ACC112 (cell line): Measurements from ENCODE around the gene RTKN2.

ENCODE experiments used
- H2AFZ ChIP-seq: fragments of 200-600 bp; sonication (generic); one replicate; pipeline ENCODE4 v1.6.0; 2017; ENCODE audit warnings: antibody characterized with exemption, low read length; ENCODE audit not compliant: unreplicated experiment
- H3K27ac ChIP-seq: fragments of 200-600 bp; sonication (generic); 2 replicates; pipeline ENCODE4 v1.5.1; 2014; ENCODE audit warnings: low read depth, mild to moderate bottlenecking, antibody characterized with exemption, low read length, moderate library complexity
- H3K27me3 ChIP-seq: fragments of 200-600 bp; sonication (generic); 2 replicates; pipeline ENCODE4 v1.6.1; 2014; ENCODE audit warnings: mild to moderate bottlenecking, antibody characterized with exemption, low read length, moderate library complexity, mixed read lengths; ENCODE audit not compliant: insufficient read depth
- H3K36me3 ChIP-seq: fragments of 200-600 bp; sonication (generic); 2 replicates; pipeline ENCODE4 v1.6.1; 2016; ENCODE audit warnings: mild to moderate bottlenecking, antibody characterized with exemption, low read length, moderate library complexity, mixed read lengths; ENCODE audit not compliant: insufficient read depth
- H3K4me1 ChIP-seq: fragments of 200-600 bp; sonication (generic); one replicate; pipeline ENCODE4 v1.6.1; 2016; ENCODE audit warnings: low read length, mixed read lengths; ENCODE audit not compliant: insufficient read depth, unreplicated experiment, control insufficient read depth
- H3K4me3 ChIP-seq: fragments of 200-600 bp; sonication (generic); 2 replicates; pipeline ENCODE4 v1.5.1; 2014; ENCODE audit warnings: mild to moderate bottlenecking, low read depth, low read length
- H3K79me2 ChIP-seq: fragments of 200-600 bp; sonication (generic); one replicate; pipeline ENCODE4 v1.6.0; 2016; ENCODE audit warnings: low read length; ENCODE audit not compliant: control insufficient read depth, unreplicated experiment, insufficient read depth

Gene RTKN2

DNA sequence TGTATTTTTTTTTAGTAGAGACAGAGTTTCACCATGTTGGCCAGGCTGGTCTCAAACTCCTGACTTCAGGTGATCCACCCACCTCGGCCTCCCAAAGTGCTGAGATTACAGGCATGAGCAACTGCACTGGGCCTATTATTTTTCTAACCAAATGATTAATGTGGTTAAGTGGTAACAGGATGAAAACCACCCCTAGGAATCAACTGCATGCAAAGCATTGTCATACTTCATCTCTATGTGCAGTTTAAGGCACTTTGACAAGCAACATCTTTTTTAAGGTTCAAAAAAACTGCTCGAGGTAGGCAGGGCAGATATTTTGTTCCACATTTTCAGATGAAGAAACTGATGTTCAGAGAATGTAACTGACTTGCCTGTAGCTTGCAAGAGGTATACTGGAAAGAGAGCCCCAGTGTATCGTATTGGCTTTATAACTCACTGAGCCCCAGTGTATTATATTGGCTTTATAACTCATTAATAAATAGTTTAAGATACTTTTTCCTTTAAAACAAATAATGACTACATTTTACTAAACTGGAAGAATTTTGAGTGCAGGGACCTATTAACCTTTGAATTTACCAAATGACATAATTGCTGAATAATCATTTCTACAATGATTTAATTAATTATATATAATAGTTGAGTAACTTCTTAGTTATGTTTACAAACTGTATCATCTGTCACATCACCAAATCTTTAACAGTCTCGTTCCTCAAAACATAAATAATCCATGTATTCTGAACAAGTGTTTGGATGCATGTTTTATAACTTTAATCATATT lies 38.1 kb downstream of the RTKN2 start:
- Histone ChIP-seq H3K27me3 (no peaks in the 10 kb centered on the region), H3K27ac (peak overlapping the region; percentile 95), H3K79me2 (no peaks in the 10 kb centered on the region), H3K4me1 (peaks cover 45% of the 10 kb centered on the region), H3K36me3 (no peaks in the 10 kb centered on the region), H2AFZ (no peak overlapping the region), H3K4me3 (no peak overlapping the region; the same call in 1 of the 2 replicates)

DNA sequence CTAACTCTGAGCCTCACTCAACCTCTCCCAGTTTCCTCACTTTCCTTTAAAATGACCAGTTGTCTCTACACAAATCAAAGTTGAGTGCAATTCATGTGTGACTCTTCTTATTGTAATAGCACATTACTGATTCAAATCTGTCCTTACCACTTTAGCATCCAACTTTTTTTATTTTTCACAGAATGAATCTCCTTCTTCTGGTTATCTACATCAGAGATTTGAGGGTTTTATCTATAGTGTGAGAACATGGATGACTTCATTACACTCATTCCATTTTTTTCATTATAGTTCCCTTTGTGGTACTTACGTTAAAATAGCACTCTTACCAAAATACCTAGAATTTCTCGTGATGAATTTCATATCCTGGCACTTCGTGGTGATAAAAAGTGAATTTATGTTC lies 43.3 kb downstream of the RTKN2 start:
- no peaks in the 10 kb centered on the region for H3K27me3 ChIP-seq
- H2AFZ ChIP-seq, result no peak overlapping the region
- no peaks in the 10 kb centered on the region for H3K36me3 ChIP-seq
- peaks cover 2% of the 10 kb centered on the region for H3K4me1 ChIP-seq
- no peak overlapping the region for H3K27ac ChIP-seq
- H3K4me3 ChIP-seq, result no peak overlapping the region
- no peaks in the 10 kb centered on the region for H3K79me2 ChIP-seq

DNA sequence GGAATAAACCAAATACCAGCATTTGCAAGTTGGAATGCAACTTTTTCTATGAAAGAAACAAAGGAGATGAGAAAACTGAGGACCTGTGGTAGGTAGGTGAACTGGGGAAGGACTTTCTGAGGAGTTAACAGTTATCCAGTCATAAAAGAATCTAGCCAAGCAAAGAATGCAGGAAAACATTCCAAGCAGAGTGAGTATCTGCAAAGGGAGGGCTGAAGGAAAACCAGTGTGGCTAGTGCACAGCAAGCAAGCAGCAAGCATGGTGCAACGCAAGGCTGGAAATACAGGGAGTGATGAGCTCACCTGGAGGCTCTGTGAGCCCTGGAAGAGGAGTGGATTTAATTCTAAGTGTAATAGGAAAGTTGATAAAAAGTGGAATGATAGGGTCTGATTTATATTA lies 44.0 kb downstream of the RTKN2 start:
- H3K4me1 ChIP-seq, result no peaks in the 10 kb centered on the region
- no peaks in the 10 kb centered on the region for H3K27me3 ChIP-seq
- no peaks in the 10 kb centered on the region for H3K79me2 ChIP-seq
- H3K27ac ChIP-seq, result no peak overlapping the region
- H3K36me3 ChIP-seq, result no peaks in the 10 kb centered on the region
- no peak overlapping the region for H2AFZ ChIP-seq
- no peak overlapping the region for H3K4me3 ChIP-seq

DNA sequence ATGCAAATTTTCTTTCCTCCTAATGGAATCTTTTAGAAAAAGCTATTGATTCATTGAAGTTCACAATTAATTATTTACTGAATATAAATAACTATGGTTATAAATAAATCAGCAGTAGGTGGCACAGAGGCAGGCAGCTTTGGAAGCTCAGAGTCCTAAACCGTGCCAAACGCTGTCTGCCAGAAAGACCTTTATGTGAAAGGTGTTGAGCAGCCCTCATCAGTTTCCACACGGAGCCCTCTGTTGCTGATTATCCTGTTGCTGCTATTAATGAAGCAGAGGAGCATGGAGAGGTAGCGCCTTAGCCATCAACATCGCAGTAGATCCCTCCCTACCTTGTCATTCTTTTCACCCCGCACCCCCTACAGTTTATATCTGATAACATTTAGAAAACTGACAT lies 51.0 kb downstream of the RTKN2 start:
- no peak overlapping the region for H3K4me3 ChIP-seq
- H3K27ac ChIP-seq, result no peak overlapping the region
- H3K4me1 ChIP-seq, result no peaks in the 10 kb centered on the region
- no peaks in the 10 kb centered on the region for H3K79me2 ChIP-seq
- H3K36me3 ChIP-seq, result no peaks in the 10 kb centered on the region
- H3K27me3 ChIP-seq, result no peaks in the 10 kb centered on the region
- no peak overlapping the region for H2AFZ ChIP-seq

DNA sequence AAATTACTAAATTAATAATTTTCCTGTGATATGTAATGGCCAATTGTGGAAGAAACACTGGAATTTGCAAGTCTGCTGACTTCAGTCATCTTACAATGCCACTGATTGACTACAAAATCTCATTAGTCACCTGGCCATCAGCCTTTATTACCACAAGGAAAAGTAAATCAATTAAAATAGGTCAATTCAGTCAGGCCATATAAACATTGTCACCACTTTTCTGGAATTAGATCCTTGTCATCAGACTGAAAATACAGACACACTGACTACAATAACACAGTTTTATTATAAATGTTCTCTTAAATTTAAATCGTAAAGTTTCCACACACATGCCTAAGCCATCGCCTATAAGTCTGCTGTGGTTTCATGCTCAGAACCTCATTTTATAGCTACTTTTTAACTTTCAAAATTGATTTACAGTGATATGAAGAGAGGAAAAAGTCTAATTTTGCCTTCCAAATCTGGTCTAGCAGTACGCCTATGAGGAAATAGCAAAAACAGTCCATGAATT lies 54.2 kb downstream of the RTKN2 start:
- Histone ChIP-seq H3K4me1 (no peaks in the 10 kb centered on the region), H3K4me3 (no peak overlapping the region), H3K36me3 (no peaks in the 10 kb centered on the region), H3K27me3 (no peaks in the 10 kb centered on the region), H3K79me2 (no peaks in the 10 kb centered on the region), H2AFZ (no peak overlapping the region), H3K27ac (no peak overlapping the region)

DNA sequence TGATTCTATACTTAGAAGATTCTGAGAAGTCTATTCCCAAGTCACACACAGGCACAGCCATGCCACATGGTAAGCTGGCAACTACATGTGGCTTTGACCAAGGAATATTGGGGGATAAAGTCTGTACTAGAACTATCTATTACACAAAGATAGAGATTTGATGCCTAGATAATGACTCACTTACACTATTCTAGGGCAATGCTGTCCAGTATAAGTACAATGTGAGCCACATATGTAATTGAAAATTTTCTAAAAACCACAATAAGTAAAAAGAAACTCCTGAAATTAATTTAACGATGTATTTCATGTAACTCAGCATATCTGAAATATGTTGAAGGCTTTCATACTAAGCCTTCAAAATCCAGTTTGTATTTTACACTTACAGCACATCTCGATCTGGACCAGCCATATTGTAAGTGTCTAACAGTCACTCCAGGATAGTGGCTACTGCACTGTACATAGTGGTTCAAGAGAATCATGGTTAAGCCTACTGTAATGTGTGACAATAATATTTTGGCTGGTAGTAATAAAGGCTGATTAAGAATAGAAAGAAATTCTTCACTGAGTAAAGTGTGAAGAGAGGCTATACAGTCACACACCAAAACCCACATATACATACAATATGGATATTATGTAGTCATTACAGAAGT lies 62.8 kb downstream of the RTKN2 start:
- Histone ChIP-seq H3K4me1 (no peaks in the 10 kb centered on the region), H3K36me3 (no peaks in the 10 kb centered on the region; the same call in 1 of the 2 replicates), H3K27ac (no peak overlapping the region)

DNA sequence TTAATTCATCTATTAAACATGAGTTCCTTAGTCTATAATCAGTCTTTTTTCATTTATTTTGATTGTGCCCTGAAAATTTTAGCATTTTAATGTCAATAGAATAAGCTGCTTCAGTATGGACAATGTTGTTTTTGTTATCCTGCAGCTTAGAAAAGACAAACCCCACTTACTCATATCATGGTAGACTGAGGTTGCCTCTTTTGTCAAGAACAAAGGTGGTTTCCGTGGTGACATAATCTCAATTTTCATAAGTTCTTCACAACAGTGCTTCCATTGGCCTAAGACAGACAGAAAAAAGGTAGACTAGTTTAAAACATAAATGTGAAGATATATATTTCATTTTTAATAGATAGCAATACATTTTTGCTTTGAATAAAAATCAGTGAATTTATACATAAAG lies 69.1 kb downstream of the RTKN2 start:
- Histone ChIP-seq H3K4me1 (peaks cover 5% of the 10 kb centered on the region), H3K36me3 (no peaks in the 10 kb centered on the region; the same call in 1 of the 2 replicates), H3K27ac (no peak overlapping the region), H2AFZ (no peak overlapping the region), H3K79me2 (no peaks in the 10 kb centered on the region), H3K27me3 (no peaks in the 10 kb centered on the region), H3K4me3 (no peak overlapping the region)

More for the DNA sequence above, 62.8 kb downstream of the RTKN2 start:
- Histone ChIP-seq H2AFZ (no peak overlapping the region), H3K4me3 (no peak overlapping the region), H3K79me2 (no peaks in the 10 kb centered on the region), H3K27me3 (no peaks in the 10 kb centered on the region)

DNA sequence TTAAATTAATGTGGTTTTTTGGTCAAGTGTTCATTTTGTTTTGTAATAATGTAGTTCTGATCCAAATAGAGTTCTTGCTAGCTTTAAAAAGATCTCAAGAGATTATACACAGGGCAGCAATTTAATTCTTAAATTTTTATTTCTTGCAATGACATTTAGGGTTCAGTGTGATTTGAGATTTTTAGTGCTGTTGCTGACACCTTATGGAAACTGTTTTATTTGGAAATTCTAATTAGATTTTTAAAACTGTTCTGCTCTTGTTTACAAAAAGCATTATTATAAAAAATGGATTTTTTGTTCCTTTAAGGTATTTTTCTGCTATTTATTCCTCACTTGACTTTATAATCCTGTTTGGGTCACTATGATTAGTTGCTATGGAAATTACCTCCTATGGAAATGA lies 72.1 kb downstream of the RTKN2 start:
- Histone ChIP-seq H3K79me2 (no peaks in the 10 kb centered on the region), H3K36me3 (no peaks in the 10 kb centered on the region)

DNA sequence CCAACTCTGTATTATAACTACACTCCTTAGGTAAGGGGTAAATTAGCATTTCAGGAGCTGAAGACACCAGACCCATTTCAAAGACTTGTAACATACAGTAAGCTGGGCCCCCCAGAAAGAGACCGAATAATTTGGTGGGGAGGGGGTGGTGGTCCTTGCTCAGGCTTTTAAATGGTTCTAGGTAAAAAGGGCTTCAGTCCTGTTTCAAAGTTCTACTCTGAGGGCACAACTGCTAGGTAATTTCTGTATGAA lies 73.0 kb downstream of the RTKN2 start:
- Histone ChIP-seq H3K36me3 (no peaks in the 10 kb centered on the region), H2AFZ (no peak overlapping the region), H3K27me3 (no peaks in the 10 kb centered on the region), H3K79me2 (no peaks in the 10 kb centered on the region), H3K4me1 (peaks cover 6% of the 10 kb centered on the region), H3K27ac (no peak overlapping the region), H3K4me3 (no peak overlapping the region)

More for the DNA sequence above, 72.1 kb downstream of the RTKN2 start:
- H3K27ac ChIP-seq, result no peak overlapping the region
- H3K27me3 ChIP-seq, result no peaks in the 10 kb centered on the region
- peaks cover 6% of the 10 kb centered on the region for H3K4me1 ChIP-seq
- no peak overlapping the region for H2AFZ ChIP-seq
- H3K4me3 ChIP-seq, result no peak overlapping the region

DNA sequence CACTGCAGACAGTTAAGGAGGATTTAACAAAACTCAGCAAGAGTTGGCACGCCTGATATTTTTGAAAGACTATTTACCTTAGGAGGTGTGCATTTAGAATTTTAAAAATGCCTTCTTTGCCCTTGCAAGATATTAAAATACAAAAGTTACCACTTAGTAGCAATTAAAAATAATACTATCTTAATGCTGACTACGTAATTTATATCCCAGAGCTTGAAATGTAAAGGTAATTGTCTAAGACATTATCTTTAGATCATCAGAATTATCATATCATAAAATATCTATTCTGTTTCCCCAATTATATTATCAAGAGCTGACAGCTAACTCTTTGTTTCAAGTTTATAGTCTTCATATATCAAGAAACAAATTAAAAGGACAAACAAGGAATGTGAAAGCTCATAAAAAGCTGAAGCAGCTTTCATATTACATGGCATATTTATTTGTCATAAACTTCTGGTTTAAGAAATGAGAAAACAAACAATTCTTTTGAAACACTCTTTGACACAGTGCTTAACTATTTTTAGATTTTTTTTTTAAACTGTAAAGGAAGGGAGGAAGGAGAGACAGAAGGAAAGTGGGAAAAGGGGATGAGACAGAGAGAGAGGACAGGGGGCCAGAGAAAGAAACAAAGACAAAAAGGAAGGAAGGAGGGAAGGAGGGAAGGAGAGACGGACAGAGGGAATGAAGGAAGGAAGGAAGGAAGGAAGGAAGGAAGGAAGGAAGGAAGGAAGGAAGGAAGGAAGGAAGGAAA lies 73.5 kb downstream of the RTKN2 start:
- H3K4me1 ChIP-seq, result peaks cover 6% of the 10 kb centered on the region
- no peaks in the 10 kb centered on the region for H3K79me2 ChIP-seq
- H2AFZ ChIP-seq, result no peak overlapping the region
- no peaks in the 10 kb centered on the region for H3K27me3 ChIP-seq
- no peaks in the 10 kb centered on the region for H3K36me3 ChIP-seq
- H3K4me3 ChIP-seq, result no peak overlapping the region
- no peak overlapping the region for H3K27ac ChIP-seq
